ENCODE results near the gene MRPL32.

The MRPL32 gene

DNA sequence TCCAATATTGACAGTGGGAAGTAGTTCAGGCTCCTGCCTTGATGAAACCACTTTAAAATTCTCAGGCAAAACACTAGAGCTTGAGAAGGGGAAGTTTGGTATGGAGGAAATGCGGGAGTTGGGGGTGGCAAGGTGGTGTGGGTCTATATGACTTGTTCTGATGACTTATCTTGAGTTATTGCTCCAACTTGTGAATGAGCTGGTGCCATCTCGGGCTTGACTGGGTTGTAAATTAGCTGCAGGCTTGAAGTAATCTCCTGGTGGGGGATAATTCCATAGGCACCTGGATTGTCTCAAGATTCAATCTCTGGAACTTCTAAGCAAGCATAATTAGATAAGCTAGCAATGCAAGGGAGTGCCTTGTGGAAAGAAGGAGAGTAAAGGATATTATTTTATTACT, 29.0 kb downstream of the MRPL32 start:
- Histone ChIP-seq H3K27ac (ENCODE audit: low read length) (no peak overlapping the region), H3K9me3 (ENCODE audit: insufficient read depth, low read length, severe bottlenecking) (peaks cover 8% of the 10 kb centered on the region), H4K20me1 (ENCODE audit: insufficient read depth, low read length) (no peaks in the 10 kb centered on the region), H3K79me2 (ENCODE audit: insufficient read depth, low read length) (no peaks in the 10 kb centered on the region), H3K4me2 (ENCODE audit: insufficient read depth, low read length) (no peak overlapping the region), H3K4me1 (ENCODE audit: insufficient read depth, low read length) (no peaks in the 10 kb centered on the region), H3K27me3 (ENCODE audit: insufficient read depth, low read length, poor library complexity) (no peaks in the 10 kb centered on the region), H2AFZ (ENCODE audit: low read depth, low read length) (no peak overlapping the region), H3K4me3 (ENCODE audit: low read depth in 1 of 2, low read length in 2 of 2) (no peak overlapping the region), H3K36me3 (ENCODE audit: insufficient read depth, low read length) (no peaks in the 10 kb centered on the region), H3K9ac (ENCODE audit: low read depth, low read length) (no peak overlapping the region)
- DNase-seq = no peak
- TF ChIP-seq, protein P1, sequence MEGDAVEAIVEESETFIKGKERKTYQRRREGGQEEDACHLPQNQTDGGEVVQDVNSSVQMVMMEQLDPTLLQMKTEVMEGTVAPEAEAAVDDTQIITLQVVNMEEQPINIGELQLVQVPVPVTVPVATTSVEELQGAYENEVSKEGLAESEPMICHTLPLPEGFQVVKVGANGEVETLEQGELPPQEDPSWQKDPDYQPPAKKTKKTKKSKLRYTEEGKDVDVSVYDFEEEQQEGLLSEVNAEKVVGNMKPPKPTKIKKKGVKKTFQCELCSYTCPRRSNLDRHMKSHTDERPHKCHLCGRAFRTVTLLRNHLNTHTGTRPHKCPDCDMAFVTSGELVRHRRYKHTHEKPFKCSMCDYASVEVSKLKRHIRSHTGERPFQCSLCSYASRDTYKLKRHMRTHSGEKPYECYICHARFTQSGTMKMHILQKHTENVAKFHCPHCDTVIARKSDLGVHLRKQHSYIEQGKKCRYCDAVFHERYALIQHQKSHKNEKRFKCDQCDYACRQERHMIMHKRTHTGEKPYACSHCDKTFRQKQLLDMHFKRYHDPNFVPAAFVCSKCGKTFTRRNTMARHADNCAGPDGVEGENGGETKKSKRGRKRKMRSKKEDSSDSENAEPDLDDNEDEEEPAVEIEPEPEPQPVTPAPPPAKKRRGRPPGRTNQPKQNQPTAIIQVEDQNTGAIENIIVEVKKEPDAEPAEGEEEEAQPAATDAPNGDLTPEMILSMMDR (IDR thresholded peaks at IDR 0.05; ENCODE audit: borderline replicate concordance, extremely low read depth, low read length, poor library complexity, severe bottlenecking) = no peak
- TF ChIP-seq EZH2 (IDR thresholded peaks at IDR 0.05; ENCODE audit: borderline replicate concordance, low read depth, low read length, severe bottlenecking) = no peak
- no peak for ATAC-seq (ENCODE audit: insufficient read depth, low read depth)

DNA sequence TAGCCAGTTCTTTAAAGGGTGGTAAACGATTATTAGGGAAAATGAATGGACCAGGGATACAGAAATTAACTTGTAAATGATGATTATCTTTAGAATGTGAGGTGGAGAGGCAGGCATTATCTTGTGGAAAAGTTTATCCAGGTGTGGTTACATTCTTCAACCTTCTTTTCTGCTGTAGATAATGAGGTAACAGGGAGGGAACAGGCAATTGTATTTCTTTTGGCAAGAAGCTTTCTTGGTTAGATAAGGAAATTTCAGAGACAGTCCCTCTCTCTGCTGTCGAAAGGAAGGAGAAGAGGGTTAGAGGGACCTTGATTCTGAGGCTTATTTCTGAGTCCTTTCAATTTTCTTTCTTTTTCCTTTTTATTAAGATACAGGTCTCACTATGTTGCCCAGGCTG, 32.1 kb downstream of the MRPL32 start:
- DNase-seq (no peak), ATAC-seq (ENCODE audit: insufficient read depth, low read depth) (no peak)
- Histone ChIP-seq H3K4me2 (ENCODE audit: insufficient read depth, low read length) (no peak overlapping the region), H3K4me3 (ENCODE audit: low read depth in 1 of 2, low read length in 2 of 2) (no peak overlapping the region), H2AFZ (ENCODE audit: low read depth, low read length) (no peak overlapping the region), H3K27ac (ENCODE audit: low read length) (no peak overlapping the region), H3K79me2 (ENCODE audit: insufficient read depth, low read length) (no peaks in the 10 kb centered on the region), H3K4me1 (ENCODE audit: insufficient read depth, low read length) (no peaks in the 10 kb centered on the region), H3K9ac (ENCODE audit: low read depth, low read length) (no peak overlapping the region), H3K36me3 (ENCODE audit: insufficient read depth, low read length) (no peaks in the 10 kb centered on the region), H4K20me1 (ENCODE audit: insufficient read depth, low read length) (no peaks in the 10 kb centered on the region), H3K9me3 (ENCODE audit: insufficient read depth, low read length, severe bottlenecking) (no peaks in the 10 kb centered on the region), H3K27me3 (ENCODE audit: insufficient read depth, low read length, poor library complexity) (peaks cover 7% of the 10 kb centered on the region)
- no peak for TF ChIP-seq EZH2 (IDR thresholded peaks at IDR 0.05; ENCODE audit: borderline replicate concordance, low read depth, low read length, severe bottlenecking)
- TF ChIP-seq, protein P1 (IDR thresholded peaks at IDR 0.05; ENCODE audit: borderline replicate concordance, extremely low read depth, low read length, poor library complexity, severe bottlenecking) = no peak

DNA sequence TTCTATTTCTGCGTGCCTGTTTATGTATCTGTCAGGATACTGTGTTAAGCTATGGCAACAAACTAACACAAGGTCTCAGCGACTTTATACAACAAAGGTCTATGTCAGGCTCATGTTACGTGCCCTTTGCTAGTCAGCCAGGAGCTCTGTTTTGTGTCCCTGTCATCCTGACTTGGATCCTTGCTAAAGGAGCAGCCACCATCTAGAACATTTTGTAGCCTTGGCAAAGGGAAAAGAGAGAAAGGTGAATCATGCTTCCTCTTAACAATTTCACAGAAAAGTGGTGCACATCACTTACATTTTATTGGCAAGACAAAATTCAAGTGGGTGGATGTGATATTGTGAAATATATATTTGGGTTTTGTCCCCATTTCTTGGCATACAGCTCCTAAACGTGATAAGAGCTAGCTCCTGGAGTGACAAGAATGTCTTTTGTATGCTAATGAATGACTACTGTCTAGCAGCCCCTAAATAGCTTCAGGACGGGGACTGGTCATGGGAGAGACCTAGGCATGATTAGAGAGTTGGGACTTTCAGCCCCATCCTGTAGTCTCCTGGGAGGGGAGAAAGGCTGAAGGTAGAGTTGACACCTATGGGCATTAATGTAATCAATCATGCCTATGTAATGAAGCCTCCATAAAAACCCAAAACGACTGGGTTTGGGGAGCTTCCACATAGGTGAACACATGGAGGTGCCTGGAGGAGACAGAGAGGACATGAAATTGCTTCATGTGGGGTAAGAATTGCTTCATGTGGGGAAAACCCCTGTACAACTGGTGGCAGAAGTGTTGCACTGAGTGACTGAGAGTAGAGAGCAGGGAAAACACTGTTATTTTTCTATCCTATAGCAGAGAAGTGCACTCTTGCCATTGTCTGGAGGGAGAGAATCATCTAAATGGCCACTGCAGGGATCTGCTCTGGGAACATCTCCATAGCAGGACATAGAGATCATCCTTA, 33.0 kb downstream of the MRPL32 start:
- TF ChIP-seq, protein P1 (IDR thresholded peaks at IDR 0.05; ENCODE audit: borderline replicate concordance, extremely low read depth, low read length, poor library complexity, severe bottlenecking) = no peak
- no peak for TF ChIP-seq EZH2 (IDR thresholded peaks at IDR 0.05; ENCODE audit: borderline replicate concordance, low read depth, low read length, severe bottlenecking)
- no peak overlapping the region for H2AFZ ChIP-seq (ENCODE audit: low read depth, low read length)
- no peaks in the 10 kb centered on the region for H3K79me2 ChIP-seq (ENCODE audit: insufficient read depth, low read length)
- no peak overlapping the region for H3K27ac ChIP-seq (ENCODE audit: low read length)
- H4K20me1 ChIP-seq (ENCODE audit: insufficient read depth, low read length) = no peaks in the 10 kb centered on the region
- no peak for ATAC-seq (ENCODE audit: insufficient read depth, low read depth)
- DNase-seq = no peak
- H3K36me3 ChIP-seq (ENCODE audit: insufficient read depth, low read length) = no peaks in the 10 kb centered on the region
- no peak overlapping the region for H3K9ac ChIP-seq (ENCODE audit: low read depth, low read length)
- H3K4me1 ChIP-seq (ENCODE audit: insufficient read depth, low read length) = no peaks in the 10 kb centered on the region
- no peak overlapping the region for H3K4me3 ChIP-seq (ENCODE audit: low read depth in 1 of 2, low read length in 2 of 2)
- H3K27me3 ChIP-seq (ENCODE audit: insufficient read depth, low read length, poor library complexity) = peaks cover 7% of the 10 kb centered on the region
- no peaks in the 10 kb centered on the region for H3K9me3 ChIP-seq (ENCODE audit: insufficient read depth, low read length, severe bottlenecking)
- no peak overlapping the region for H3K4me2 ChIP-seq (ENCODE audit: insufficient read depth, low read length)
